Measurements from ENCODE around the gene RGS5. TPM values are rescaled to one million over a fixed set of nuclear protein-coding genes. Genes with fewer than 3 reads are reported as not detected.

The RGS5 gene
- total and polyA plus RNA-seq, 12 donors, result 56.5 to 660 (median 183) TPM

- intact Hi-C loops (cut with DNase I), result no loop called here
- DNase-seq, result peak in 3 of 7 donors; percentile 39 to 56 (median 44)
- Histone ChIP-seq H3K4me1 (replicated peaks in 1 of 2) (peaks cover 0 to 7% of the 10 kb centered on the region in 2 donors), H3K27ac (peak overlapping the region in 2 of 5 donors; percentile 11 to 38), H3K27me3 (no peaks in the 10 kb centered on the region), H3K36me3 (replicated peaks in 1 of 2) (no peaks in the 10 kb centered on the region), H3K9me3 (replicated peaks in 1 of 3) (no peaks in the 10 kb centered on the region), H3K4me3 (peak overlapping the region in 1 of 4 donors; percentile 10)
- TF ChIP-seq, protein P1, sequence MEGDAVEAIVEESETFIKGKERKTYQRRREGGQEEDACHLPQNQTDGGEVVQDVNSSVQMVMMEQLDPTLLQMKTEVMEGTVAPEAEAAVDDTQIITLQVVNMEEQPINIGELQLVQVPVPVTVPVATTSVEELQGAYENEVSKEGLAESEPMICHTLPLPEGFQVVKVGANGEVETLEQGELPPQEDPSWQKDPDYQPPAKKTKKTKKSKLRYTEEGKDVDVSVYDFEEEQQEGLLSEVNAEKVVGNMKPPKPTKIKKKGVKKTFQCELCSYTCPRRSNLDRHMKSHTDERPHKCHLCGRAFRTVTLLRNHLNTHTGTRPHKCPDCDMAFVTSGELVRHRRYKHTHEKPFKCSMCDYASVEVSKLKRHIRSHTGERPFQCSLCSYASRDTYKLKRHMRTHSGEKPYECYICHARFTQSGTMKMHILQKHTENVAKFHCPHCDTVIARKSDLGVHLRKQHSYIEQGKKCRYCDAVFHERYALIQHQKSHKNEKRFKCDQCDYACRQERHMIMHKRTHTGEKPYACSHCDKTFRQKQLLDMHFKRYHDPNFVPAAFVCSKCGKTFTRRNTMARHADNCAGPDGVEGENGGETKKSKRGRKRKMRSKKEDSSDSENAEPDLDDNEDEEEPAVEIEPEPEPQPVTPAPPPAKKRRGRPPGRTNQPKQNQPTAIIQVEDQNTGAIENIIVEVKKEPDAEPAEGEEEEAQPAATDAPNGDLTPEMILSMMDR (IDR thresholded peaks at IDR 0.05), result no peak
- 11 to 22% (median 15%) methylated on average over 5 of the region's 5 CpGs for WGBS, 4 donors
These were observed 6.8 kb downstream of the RGS5 start for GRCh38 chr1:163195728-163196448.

- Histone ChIP-seq H3K27me3 (no peaks in the 10 kb centered on the region), H3K4me3 (no peak overlapping the region), H3K9me3 (replicated peaks in 1 of 3) (no peaks in the 10 kb centered on the region), H3K36me3 (replicated peaks in 1 of 2) (no peaks in the 10 kb centered on the region), H3K4me1 (replicated peaks in 1 of 2) (peaks cover 0 to 2% of the 10 kb centered on the region in 2 donors), H3K27ac (no peak overlapping the region)
- no peak for DNase-seq
- 86 to 97% (median 92%) methylated on average over 1 of the region's 1 CpG for WGBS, 4 donors
- intact Hi-C loops (cut with DNase I), result no loop called here
- TF ChIP-seq POLR2A (IDR thresholded peaks at IDR 0.05), result no peak
- TF ChIP-seq, protein P1 (IDR thresholded peaks at IDR 0.05), result no peak
These were observed 11.4 kb downstream of the RGS5 start for GRCh38 chr1:163191301-163191700.

- no peaks in the 10 kb centered on the region for H3K4me1 ChIP-seq (replicated peaks in 1 of 2)
These were observed 13.8 kb downstream of the RGS5 start for GRCh38 chr1:163188947-163189346.

DNA sequence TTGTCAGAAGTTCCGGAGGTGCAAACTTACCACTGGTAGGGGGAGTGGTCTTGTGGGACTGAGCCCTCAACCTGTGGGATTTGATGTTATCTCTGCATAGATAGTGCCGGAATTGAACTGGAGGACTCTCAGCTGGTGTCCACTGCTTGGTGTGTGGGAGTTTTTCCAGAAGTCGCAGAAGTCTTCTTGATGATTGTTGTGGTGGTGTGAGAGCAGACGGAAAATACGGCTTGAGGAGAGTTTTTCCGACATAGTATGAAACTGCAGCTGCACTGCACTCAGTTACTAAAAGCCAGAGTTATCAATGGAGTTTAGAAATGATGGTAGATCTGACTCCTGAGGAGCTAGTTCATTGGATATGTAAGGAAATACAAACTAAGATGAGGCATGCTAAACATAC lies 14.9 kb downstream of the RGS5 start:
- DNase-seq, result no peak
- WGBS, 4 donors, result 85 to 92% (median 88%) methylated on average over 6 of the region's 6 CpGs
- Histone ChIP-seq H3K4me3 (no peak overlapping the region), H3K27ac (no peak overlapping the region), H3K36me3 (replicated peaks in 1 of 2) (no peaks in the 10 kb centered on the region), H3K9me3 (replicated peaks in 1 of 3) (no peaks in the 10 kb centered on the region), H3K27me3 (no peaks in the 10 kb centered on the region), H3K4me1 (replicated peaks in 1 of 2) (no peaks in the 10 kb centered on the region)
- TF ChIP-seq POLR2A (IDR thresholded peaks at IDR 0.05), result no peak
- TF ChIP-seq, protein P1 (IDR thresholded peaks at IDR 0.05), result no peak
- intact Hi-C loops (cut with DNase I), result no loop called here

More at GRCh38 chr1:163188947-163189346, 13.8 kb downstream of the RGS5 start:
- no peaks in the 10 kb centered on the region for H3K36me3 ChIP-seq (replicated peaks in 1 of 2)
- no peak overlapping the region for H3K4me3 ChIP-seq
- TF ChIP-seq, protein P1 (IDR thresholded peaks at IDR 0.05), result no peak
- no peak for TF ChIP-seq POLR2A (IDR thresholded peaks at IDR 0.05)
- H3K27me3 ChIP-seq, result no peaks in the 10 kb centered on the region
- no peak overlapping the region for H3K27ac ChIP-seq
- no peak for DNase-seq
- WGBS, 4 donors, result 66 to 91% (median 82%) methylated on average over 3 of the region's 3 CpGs
- intact Hi-C loops (cut with DNase I), result no loop called here
- no peaks in the 10 kb centered on the region for H3K9me3 ChIP-seq (replicated peaks in 1 of 3)
